Caco-2 (cell line): ENCODE data around the gene GABRD. TPM values are rescaled to one million over a fixed set of nuclear protein-coding genes. Genes with fewer than 3 reads are reported as not detected.

ENCODE experiments used
- BruUV-seq: library from RNA; stranded (reverse); fragments of 400-500 nt; replicated peaks from 2 replicates; lab custom pipeline; 2021; lab: Mats Ljungman, UMichigan
- CTCF ChIA-PET: fragments of 300-600 bp; sonication (Branson Sonifier 250); formaldehyde crosslinking; loops from one replicate; lab custom pipeline; 2022; ENCODE audit warnings: antibody characterized with exemption; lab: Charles Lee
- POLR2A ChIA-PET: fragments of 300-600 bp; sonication (Branson Sonifier 250); formaldehyde crosslinking; loops from one replicate; lab custom pipeline; 2022; ENCODE audit warnings: antibody characterized with exemption; lab: Charles Lee
- DNase-seq, 2 experiments: peaks; one replicate each; pipeline versions ENCODE4 v3.0.0 to v3.0.0-alpha.2; 2020 to 2022
- H3K27me3 ChIP-seq: replicated peaks from 2 replicates; pipeline ENCODE4 v1.6.0; 2011; ENCODE audit warnings: low read length; ENCODE audit not compliant: control insufficient read depth, insufficient read depth
- H3K36me3 ChIP-seq: 2 replicates; pipeline ENCODE4 v1.5.1; 2011; ENCODE audit warnings: low read length; ENCODE audit not compliant: control insufficient read depth, insufficient read depth
- H3K4me1 ChIP-seq: fragments of 250-450 bp; sonication (Bioruptor Pico); 2 replicates; pipeline ENCODE4 v1.5.1; 2020; ENCODE audit warnings: mild to moderate bottlenecking
- H3K4me3 ChIP-seq: 2 replicates; pipeline ENCODE4 v1.5.1; 2011; ENCODE audit warnings: low read depth, mild to moderate bottlenecking, control low read depth, low read length
- H3K9me3 ChIP-seq: fragments of 250-450 bp; sonication (Bioruptor Pico); 2 replicates; pipeline ENCODE4 v1.5.1; 2020; ENCODE audit warnings: mild to moderate bottlenecking, moderate library complexity
- H3K27ac Mint-ChIP-seq: one replicate; pipeline ENCODE4 v1.8.0; 2022; ENCODE audit warnings: mixed read lengths; ENCODE audit not compliant: unreplicated experiment
- H3K27me3 Mint-ChIP-seq: one replicate; pipeline ENCODE4 v1.8.0; 2022; ENCODE audit warnings: mixed read lengths; ENCODE audit not compliant: insufficient read depth, unreplicated experiment
- H3K36me3 Mint-ChIP-seq: one replicate; pipeline ENCODE4 v1.8.0; 2022; ENCODE audit warnings: mild to moderate bottlenecking, mixed read lengths; ENCODE audit not compliant: insufficient read depth, unreplicated experiment
- H3K4me1 Mint-ChIP-seq: one replicate; pipeline ENCODE4 v1.8.0; 2022; ENCODE audit warnings: low read depth, mixed read lengths; ENCODE audit not compliant: unreplicated experiment
- H3K4me3 Mint-ChIP-seq: one replicate; pipeline ENCODE4 v1.8.0; 2022; ENCODE audit warnings: mild to moderate bottlenecking, moderate library complexity, mixed read lengths; ENCODE audit not compliant: unreplicated experiment
- H3K9me3 Mint-ChIP-seq: one replicate; pipeline ENCODE4 v1.8.0; 2022; ENCODE audit warnings: mixed read lengths; ENCODE audit not compliant: unreplicated experiment
- CTCF ChIP-seq, 2 experiments: fragments of 200-600 bp in 1 of 2; IDR thresholded peaks; 1 replicate in 1 of 2; 2 replicates in 1 of 2; pipeline versions ENCODE4 v1.5.1 to v1.8.0; 2011 to 2022; ENCODE audit warnings: antibody characterized with exemption in 1 of 2, control low read depth in 1 of 2, inconsistent platforms in 1 of 2, low read depth in 1 of 2, low read length in 1 of 2, mild to moderate bottlenecking in 1 of 2, moderate library complexity in 1 of 2; ENCODE audit not compliant: insufficient read depth in 1 of 2, severe bottlenecking in 1 of 2, unreplicated experiment in 1 of 2
- intact Hi-C: fragments of 100-400 bp; cut with micrococcal nuclease; formaldehyde crosslinking; loops from one replicate; pipeline ENCODE4 v1.10.0; 2022; ENCODE audit not compliant: unreplicated experiment
- total RNA-seq: library from RNA; stranded (reverse); gene quantifications from 2 replicates; pipeline ENCODE4 v1.2.3, GENCODE V29; 2022

GABRD gene
- total RNA-seq, 1 experiment from 2014 or later: 0.34 TPM

- Histone ChIP-seq H3K4me1 (no peaks in the 10 kb centered on the region), H3K27me3 (no peaks in the 10 kb centered on the region), H3K9me3 (no peaks in the 10 kb centered on the region), H3K36me3 (no peaks in the 10 kb centered on the region), H3K4me3 (no peak overlapping the region)
- ChIA-PET POLR2A (no interaction called here), CTCF (no interaction called here)
- H3K4me1 Mint-ChIP-seq: no peaks in the 10 kb centered on the region
- no peak for TF ChIP-seq CTCF (IDR thresholded peaks at IDR 0.05; ENCODE audit: insufficient read depth in 1 of 2, low read depth in 1 of 2, low read length in 1 of 2, severe bottlenecking in 1 of 2, unreplicated experiment in 1 of 2)
- intact Hi-C loops: no loop called here
- H3K36me3 Mint-ChIP-seq: peaks cover 40% of the 10 kb centered on the region
- BruUV-seq: no TSS peak
- H3K27me3 Mint-ChIP-seq: no peaks in the 10 kb centered on the region
- H3K27ac Mint-ChIP-seq: no peak overlapping the region
- DNase-seq: no peak
- H3K4me3 Mint-ChIP-seq: no peak overlapping the region
- H3K9me3 Mint-ChIP-seq: no peaks in the 10 kb centered on the region
Observed at GRCh38 chr1:2061065-2061778, 42.1 kb downstream of the GABRD start.

DNA sequence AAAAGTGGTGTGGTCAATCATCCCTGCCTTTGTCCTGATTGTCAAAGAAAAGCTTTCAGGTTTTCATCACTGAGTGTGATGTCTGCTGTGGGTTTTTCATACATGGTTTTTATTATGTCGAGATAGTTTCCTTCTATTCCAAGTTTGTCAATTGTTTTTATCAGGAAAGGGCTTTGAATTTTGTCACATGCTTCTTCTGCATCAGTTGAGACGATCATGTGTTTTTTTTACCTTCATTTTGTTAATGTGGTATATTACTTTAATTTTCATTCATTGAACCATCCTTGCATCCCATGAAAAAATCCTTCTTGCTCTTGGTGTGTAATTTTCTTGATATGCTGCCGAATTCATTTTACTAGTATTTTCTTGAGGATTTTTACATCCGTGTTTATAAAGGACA lies 46.6 kb downstream of the GABRD start:
- Mint-ChIP-seq H3K4me1 (no peaks in the 10 kb centered on the region), H3K4me3 (no peak overlapping the region), H3K27ac (no peak overlapping the region), H3K9me3 (no peaks in the 10 kb centered on the region), H3K27me3 (no peaks in the 10 kb centered on the region), H3K36me3 (peaks cover 35% of the 10 kb centered on the region)
- POLR2A ChIA-PET: no interaction called here
- no peak for DNase-seq
- H3K4me1 ChIP-seq: no peaks in the 10 kb centered on the region
- H3K36me3 ChIP-seq: no peaks in the 10 kb centered on the region
- CTCF ChIA-PET: no interaction called here
- no peak for TF ChIP-seq CTCF (IDR thresholded peaks at IDR 0.05; ENCODE audit: insufficient read depth in 1 of 2, low read depth in 1 of 2, low read length in 1 of 2, severe bottlenecking in 1 of 2, unreplicated experiment in 1 of 2)
- no peaks in the 10 kb centered on the region for H3K27me3 ChIP-seq
- intact Hi-C loops: no loop called here
- H3K4me3 ChIP-seq: no peak overlapping the region
- no peaks in the 10 kb centered on the region for H3K9me3 ChIP-seq
- no TSS peak for BruUV-seq

GRCh38 chr1:2067393-2067792 lies 48.2 kb downstream of the GABRD start:
- Mint-ChIP-seq H3K9me3 (no peaks in the 10 kb centered on the region), H3K4me1 (no peaks in the 10 kb centered on the region), H3K27me3 (no peaks in the 10 kb centered on the region), H3K36me3 (peaks cover 27% of the 10 kb centered on the region), H3K27ac (no peak overlapping the region), H3K4me3 (no peak overlapping the region)
- TF ChIP-seq CTCF (IDR thresholded peaks at IDR 0.05; ENCODE audit: insufficient read depth in 1 of 2, low read depth in 1 of 2, low read length in 1 of 2, severe bottlenecking in 1 of 2, unreplicated experiment in 1 of 2): no peak
- Histone ChIP-seq H3K4me1 (no peaks in the 10 kb centered on the region), H3K36me3 (peaks cover 3% of the 10 kb centered on the region; the same call in 1 of the 2 replicates), H3K4me3 (no peak overlapping the region), H3K9me3 (no peaks in the 10 kb centered on the region), H3K27me3 (no peaks in the 10 kb centered on the region)
- BruUV-seq: no TSS peak
- POLR2A ChIA-PET: no interaction called here
- intact Hi-C loops: no loop called here
- CTCF ChIA-PET: no interaction called here
- no peak for DNase-seq
